Measurements from ENCODE around the gene URAD.

- TF ChIP-seq POLR2A (IDR thresholded peaks at IDR 0.05) (no peak), CTCF (IDR thresholded peaks at IDR 0.05) (no peak)
Measured at GRCh38 chr13:28010046-28010445, 21.6 kb upstream of the URAD start.
